ENCODE data around the gene DNAH14. TPM values are rescaled to one million over a fixed set of nuclear protein-coding genes. Genes with fewer than 3 reads are reported as not detected.

Gene DNAH14
- 32.1 and 169 TPM in 2 replicates for total RNA-seq (2011; cell fraction: chromatin; rRNA removed; ENCODE audit: low replicate concordance)
- 18.8 and 21.7 TPM in 2 replicates for total RNA-seq (2011; cell fraction: nucleolus; rRNA removed)
- total RNA-seq (2011; cell fraction: nucleoplasm; rRNA removed): 43.9 and 73.7 TPM in 2 replicates
- total RNA-seq (2014; rRNA removed) (77.6 and 109 TPM in 2 replicates), total RNA-seq (2014; rRNA removed; fragmentation: Illumina TruSeq; extraction: Trizol) (142 and 177 TPM in 2 replicates), total RNA-seq (2015; rRNA removed; fragmentation: Illumina TruSeq; extraction: Trizol) (89.3 and 92.8 TPM in 2 replicates), total RNA-seq (2021) (81.4 and 88.2 TPM in 2 replicates), polyA plus RNA-seq (2011; rRNA removed) (72.5 and 112 TPM in 2 replicates), polyA plus RNA-seq (2014; fragmentation: Illumina TruSeq; extraction: Trizol) (85.1 and 98.4 TPM in 2 replicates), polyA plus RNA-seq (2014; fragmentation: Nextera tagmentation; extraction: Ambion mirVana) (10 to 100 TPM; 58.4 to 64.5 TPM), polyA plus RNA-seq (2014; rRNA removed) (129 and 137 TPM in 2 replicates), polyA minus RNA-seq (2011; rRNA and poly(A)+ RNA removed) (68.6 and 86.8 TPM in 2 replicates), Bru-seq, nascent RNA (percentile 59 among the genes with signal in this experiment), BruChase-seq, experiment 1, labeled RNA remaining after a 2-hour chase (percentile 71 among the genes with signal in this experiment), BruChase-seq, experiment 2, labeled RNA remaining after a 6-hour chase (percentile 72 among the genes with signal in this experiment)
- polyA plus RNA-seq (2011; cell fraction: cytosol; rRNA removed): 8.8 and 18.2 TPM in 2 replicates
- polyA plus RNA-seq (2011; cell fraction: nucleus; rRNA removed): 40.2 and 54.5 TPM in 2 replicates
- polyA plus RNA-seq (2012): 44.4 and 59.4 TPM in 2 replicates
- 27.7 and 38.7 TPM in 2 replicates for polyA minus RNA-seq (2011; cell fraction: cytosol; rRNA and poly(A)+ RNA removed)
- polyA minus RNA-seq (2011; cell fraction: nucleus; rRNA and poly(A)+ RNA removed): 43.1 and 70.3 TPM in 2 replicates
- long read RNA-seq, experiment 1, transcript DNAH14-205 (7 exons, 1,103 nt): major isoform, 51 of 192 reads
- long read RNA-seq, experiment 1, partial matches to known transcripts: 28 of 192 reads
- long read RNA-seq, experiment 1, other reads (novel, unspliced or antisense): 108 of 192 reads
- long read RNA-seq, experiment 2, transcript DNAH14-205 (7 exons, 1,103 nt): major isoform, 15 of 41 reads
- long read RNA-seq, experiment 2, partial matches to known transcripts: 7 of 41 reads
- long read RNA-seq, experiment 2, other reads (novel, unspliced or antisense): 14 of 41 reads
- long read RNA-seq, experiment 3, transcript DNAH14-205 (7 exons, 1,103 nt): major isoform, 17 of 50 reads
- long read RNA-seq, experiment 3, partial matches to known transcripts: 9 of 50 reads
- long read RNA-seq, experiment 3, other reads (novel, unspliced or antisense): 24 of 50 reads

DNA sequence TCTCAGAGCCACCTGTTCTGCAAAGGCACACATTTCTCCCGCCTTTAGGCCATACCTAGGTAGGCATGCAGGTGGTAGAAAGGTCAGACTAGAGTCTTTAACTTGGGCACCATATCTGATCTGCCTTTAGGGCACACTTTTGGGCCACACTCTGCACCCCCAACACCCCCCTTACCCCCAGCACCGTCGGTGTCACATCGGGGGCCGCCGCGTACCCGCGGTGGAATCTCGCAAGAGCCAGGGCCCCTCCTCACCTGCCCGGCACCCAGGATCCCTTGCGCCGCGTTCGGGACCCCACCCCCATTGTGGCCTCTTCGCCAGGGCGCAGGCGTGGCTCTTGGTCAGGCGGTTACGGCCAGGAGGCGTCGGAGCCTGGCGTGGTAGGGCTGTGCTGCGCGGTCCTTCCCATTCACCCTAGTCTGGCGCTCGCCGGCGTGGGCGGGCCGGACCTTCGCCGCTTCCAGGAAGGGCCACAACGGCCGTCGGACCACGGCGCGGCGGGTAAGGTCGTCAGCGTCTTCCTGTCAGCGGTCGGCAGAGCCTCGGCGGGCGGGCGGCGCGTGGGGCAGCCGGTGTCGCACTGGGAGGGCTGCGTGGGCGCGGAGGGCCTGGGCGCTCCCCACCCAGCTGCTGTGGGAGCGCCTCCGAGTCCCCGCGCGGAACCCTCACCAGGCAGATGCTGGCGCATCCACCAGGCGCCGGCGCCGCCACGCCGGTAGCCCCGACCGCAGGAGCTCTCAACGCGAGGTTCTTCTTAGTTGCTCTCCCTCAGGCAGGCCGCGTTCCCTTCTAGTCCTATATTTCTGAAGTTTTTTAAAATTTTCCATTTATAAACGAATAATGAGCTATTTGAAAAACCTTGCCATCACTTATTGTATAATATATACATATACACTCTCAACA lies at the start of gene DNAH14:
DNAH14 (plus strand) TSS at position 341 of the 903 bp plus-strand sequence. CDS start 23,028 bp downstream, outside the sequence.
- H3K4me2 ChIP-seq (ENCODE audit: insufficient read depth, low read length): peak within 1 kb of the TSS; percentile 88
- ChIA-PET CTCF (ENCODE audit: low intra/inter-chr PET ratio) (no interaction called here), POLR2A (interaction anchor here (0.7 to 1.2 kb wide), 4 partner anchors 12 to 697 kb away, joined by 3 to 4 read pairs (median 4); no protein-coding TSS in a partner anchor)
- H3K79me2 ChIP-seq (ENCODE audit: control insufficient read depth, insufficient read depth, low read length): peaks cover 49% of the 10 kb centered on the region
- peaks cover 30% of the 10 kb centered on the region for H3K9me3 ChIP-seq (replicated peaks; ENCODE audit: control insufficient read depth, insufficient read depth, low read depth, low read length)
- H3K27ac ChIP-seq (ENCODE audit: extremely low read depth, low read depth, low read length): peak within 1 kb of the TSS; percentile 88
- BruUV-seq (replicated peaks): TSS peak; percentile 72
- peaks cover 16% of the 10 kb centered on the region; the same call in 1 of the 3 replicates for H3K36me3 ChIP-seq (ENCODE audit: control insufficient read depth, insufficient read depth, low read length)
- ATAC-seq (peak; percentile 99), FAIRE-seq (peak; percentile 74), DNase-seq (ENCODE audit: extremely low read depth in 1 of 4, low spot score in 3 of 4) (peak; percentile 90 to 96 (median 92))
- H3K4me1 ChIP-seq (replicated peaks in 1 of 2; ENCODE audit: control insufficient read depth in 2 of 2, insufficient read depth in 2 of 2, low read length in 2 of 2): peaks cover 0 to 9% of the 10 kb centered on the region in 2 experiments; a peak in 3 of 5 replicates
- H4K20me1 ChIP-seq (replicated peaks; ENCODE audit: control insufficient read depth, insufficient read depth, low read length): no peaks in the 10 kb centered on the region
- H2AFZ ChIP-seq (ENCODE audit: low read depth, low read length): peak within 1 kb of the TSS; percentile 99
- peak within 1 kb of the TSS; percentile 62 for H3K4me3 ChIP-seq
- peak within 1 kb of the TSS; percentile 84 to 96 for H3K9ac ChIP-seq (ENCODE audit: insufficient read depth in 1 of 2, low read depth in 2 of 2, low read length in 2 of 2)
- under 1% methylated on average over 51 of the region's 75 CpGs for WGBS (ENCODE audit: insufficient coverage, low coverage, missing lambda C conversion rate)
- in situ Hi-C loops (cut with MboI): loop anchor here (5.0 to 25.0 kb wide), 2 partner anchors 422 to 817 kb away; partner anchors contain the start of gene FBXO28
- H3K27me3 ChIP-seq (ENCODE audit: control insufficient read depth in 2 of 2, insufficient read depth in 2 of 2, low read length in 2 of 2): no peaks in the 10 kb centered on the region
- no peaks in the 10 kb centered on the region for H3K9me1 ChIP-seq (ENCODE audit: control insufficient read depth, insufficient read depth, low read length)
- intact Hi-C loops (cut with micrococcal nuclease): loop anchor here (10.0 kb wide), 2 partner anchors 595 to 1225 kb away; partner anchors contain the start of gene NVL
- peak; percentile 60 for TF ChIP-seq E2F3 (CRISPR knock-in tag; IDR thresholded peaks at IDR 0.05)
- TF ChIP-seq RFX1 (IDR thresholded peaks at IDR 0.05): no peak
- no peak for TF ChIP-seq ZNF316 (IDR thresholded peaks at IDR 0.05)
- 0 out of 2 replicates have a peak, but pooled peaks have one; percentile 23 for TF ChIP-seq ZNF75A (CRISPR knock-in tag; IDR thresholded peaks at IDR 0.05)
- TF ChIP-seq, protein P1, sequence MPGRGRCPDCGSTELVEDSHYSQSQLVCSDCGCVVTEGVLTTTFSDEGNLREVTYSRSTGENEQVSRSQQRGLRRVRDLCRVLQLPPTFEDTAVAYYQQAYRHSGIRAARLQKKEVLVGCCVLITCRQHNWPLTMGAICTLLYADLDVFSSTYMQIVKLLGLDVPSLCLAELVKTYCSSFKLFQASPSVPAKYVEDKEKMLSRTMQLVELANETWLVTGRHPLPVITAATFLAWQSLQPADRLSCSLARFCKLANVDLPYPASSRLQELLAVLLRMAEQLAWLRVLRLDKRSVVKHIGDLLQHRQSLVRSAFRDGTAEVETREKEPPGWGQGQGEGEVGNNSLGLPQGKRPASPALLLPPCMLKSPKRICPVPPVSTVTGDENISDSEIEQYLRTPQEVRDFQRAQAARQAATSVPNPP (IDR thresholded peaks at IDR 0.05; ENCODE audit: borderline replicate concordance, insufficient read depth, insufficient read length): no peak
- no peak for TF ChIP-seq LEF1 (IDR thresholded peaks at IDR 0.05)
- no peak for TF ChIP-seq ZNF3 (CRISPR knock-in tag; IDR thresholded peaks at IDR 0.05)
- no peak for TF ChIP-seq ZNF586 (CRISPR knock-in tag; conservative IDR thresholded peaks at IDR 0.05)
- TF ChIP-seq, protein P2, sequence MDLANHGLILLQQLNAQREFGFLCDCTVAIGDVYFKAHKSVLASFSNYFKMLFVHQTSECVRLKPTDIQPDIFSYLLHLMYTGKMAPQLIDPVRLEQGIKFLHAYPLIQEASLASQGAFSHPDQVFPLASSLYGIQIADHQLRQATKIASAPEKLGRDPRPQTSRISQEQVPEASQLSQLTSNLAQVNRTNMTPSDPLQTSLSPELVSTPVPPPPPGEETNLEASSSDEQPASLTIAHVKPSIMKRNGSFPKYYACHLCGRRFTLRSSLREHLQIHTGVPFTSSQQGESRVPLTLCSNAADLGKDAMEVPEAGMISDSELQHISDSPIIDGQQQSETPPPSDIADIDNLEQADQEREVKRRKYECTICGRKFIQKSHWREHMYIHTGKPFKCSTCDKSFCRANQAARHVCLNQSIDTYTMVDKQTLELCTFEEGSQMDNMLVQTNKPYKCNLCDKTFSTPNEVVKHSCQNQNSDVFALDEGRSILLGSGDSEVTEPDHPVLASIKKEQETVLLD (IDR thresholded peaks at IDR 0.05): peak; percentile 84
- no peak for TF ChIP-seq KLF16 (IDR thresholded peaks at IDR 0.05)
- TF ChIP-seq EP300 (IDR thresholded peaks at IDR 0.05; ENCODE audit: low read length): peak; percentile 31
- TF ChIP-seq ZNF274 (IDR thresholded peaks at IDR 0.05; ENCODE audit: borderline replicate concordance, low read depth, low read length): no peak
- TF ChIP-seq U2AF2 (optimal IDR thresholded peaks at IDR 0.05; ENCODE audit: low read depth, low read length): no peak

All from K562 (cell line).